IMR-90 (cell line): ENCODE measurements around the gene NOC2L. TPM values are rescaled to one million over a fixed set of nuclear protein-coding genes. Genes with fewer than 3 reads are reported as not detected.

Experiments used
- ATAC-seq: fragments of 200-7000 bp; cut with Tn5 transposase; 2 replicates; pipeline ENCODE4 v1.9.1; 2020; ENCODE audit warnings: low read depth, mild to moderate bottlenecking, moderate library complexity
- BruUV-seq: library from RNA; stranded (reverse); fragments of 400-500 nt; replicated peaks from 2 replicates; lab custom pipeline; 2021; lab: Mats Ljungman, UMichigan
- CTCF ChIA-PET: fragments of 300-600 bp; formaldehyde crosslinking; extraction: SDS; loops from one replicate; lab custom pipeline; 2021; ENCODE audit warnings: antibody characterized with exemption; lab: Yijun Ruan, JAX
- POLR2A ChIA-PET: fragments of 300-600 bp; sonication (Branson Sonifier 250); formaldehyde crosslinking; loops from one replicate; lab custom pipeline; 2022; ENCODE audit warnings: antibody characterized with exemption; ENCODE audit not compliant: unreplicated experiment; lab: Charles Lee
- DNase-seq: peaks from one replicate; pipeline ENCODE4 v3.0.0; 2013
- H2AFZ ChIP-seq: replicated peaks from 2 replicates; pipeline ENCODE3; 2013; ENCODE audit warnings: low read length, mild to moderate bottlenecking; ENCODE audit not compliant: poor library complexity
- H2AK5ac ChIP-seq: 2 replicates; pipeline ENCODE4 v1.6.1; 2013; ENCODE audit warnings: low read depth, low read length, inconsistent platforms
- H2AK9ac ChIP-seq: replicated peaks from 2 replicates; pipeline ENCODE3; 2013; ENCODE audit warnings: mild to moderate bottlenecking, low read depth, low read length, moderate library complexity; ENCODE audit not compliant: poor library complexity
- H2BK120ac ChIP-seq: 2 replicates; pipeline ENCODE4 v1.6.1; 2013; ENCODE audit warnings: low read depth, low read length, inconsistent platforms
- H2BK15ac ChIP-seq: 3 replicates; pipeline ENCODE4 v1.6.1; 2013; ENCODE audit warnings: low read depth, low read length, inconsistent platforms
- H2BK20ac ChIP-seq: 2 replicates; pipeline ENCODE4 v1.6.1; 2013; ENCODE audit warnings: low read depth, mild to moderate bottlenecking, inconsistent platforms, low read length, moderate library complexity
- H2BK5ac ChIP-seq: 2 replicates; pipeline ENCODE4 v1.6.1; 2013; ENCODE audit warnings: mild to moderate bottlenecking, low read depth, low read length, inconsistent platforms; ENCODE audit not compliant: poor library complexity, severe bottlenecking
- H3K14ac ChIP-seq: replicated peaks from 2 replicates; pipeline ENCODE4 v1.6.1; 2013; ENCODE audit warnings: low read depth, low read length, inconsistent platforms
- H3K18ac ChIP-seq: 2 replicates; pipeline ENCODE4 v1.6.1; 2013; ENCODE audit warnings: low read depth, low read length, control low read depth
- H3K23ac ChIP-seq: 2 replicates; pipeline ENCODE4 v1.6.1; 2013; ENCODE audit warnings: low read depth, low read length, inconsistent platforms
- H3K27ac ChIP-seq: 2 replicates; pipeline ENCODE4 v1.5.1; 2013; ENCODE audit warnings: mild to moderate bottlenecking, control low read depth, low read length; ENCODE audit not compliant: insufficient read depth
- H3K27me3 ChIP-seq: 2 replicates; pipeline ENCODE4 v1.6.1; 2013; ENCODE audit warnings: low read length; ENCODE audit not compliant: control insufficient read depth, insufficient read depth
- H3K36me3 ChIP-seq: 2 replicates; pipeline ENCODE4 v1.6.1; 2013; ENCODE audit warnings: low read length, mixed read lengths; ENCODE audit not compliant: control insufficient read depth, insufficient read depth
- H3K4ac ChIP-seq: 2 replicates; pipeline ENCODE4 v1.6.1; 2013; ENCODE audit warnings: low read depth, low read length, inconsistent platforms
- H3K4me1 ChIP-seq: 2 replicates; pipeline ENCODE4 v1.6.1; 2013; ENCODE audit warnings: low read length, mixed read lengths; ENCODE audit not compliant: control insufficient read depth, insufficient read depth
- H3K4me2 ChIP-seq: 2 replicates; pipeline ENCODE4 v1.6.1; 2013; ENCODE audit warnings: low read depth, mild to moderate bottlenecking, control low read depth, low read length, moderate library complexity
- H3K4me3 ChIP-seq: 2 replicates; pipeline ENCODE4 v1.5.1; 2013; ENCODE audit warnings: low read depth, mild to moderate bottlenecking, control low read depth, low read length, moderate library complexity; ENCODE audit not compliant: insufficient read depth
- H3K56ac ChIP-seq: 2 replicates; pipeline ENCODE4 v1.6.1; 2013; ENCODE audit warnings: low read length, inconsistent platforms; ENCODE audit not compliant: insufficient read depth; ENCODE audit errors: extremely low read depth
- H3K79me1 ChIP-seq, 2 experiments: 2 replicates each; pipeline ENCODE4 v1.6.1; 2013; ENCODE audit warnings: low read length in 2 of 2, inconsistent platforms in 1 of 2, low read depth in 1 of 2
- H3K9ac ChIP-seq: 2 replicates; pipeline ENCODE4 v1.6.1; 2013; ENCODE audit warnings: low read depth, low read length, control low read depth
- H3K9me1 ChIP-seq: 2 replicates; pipeline ENCODE4 v1.6.1; 2013; ENCODE audit warnings: low read length, inconsistent platforms; ENCODE audit not compliant: insufficient read depth
- H3K9me3 ChIP-seq: 2 replicates; pipeline ENCODE4 v1.6.1; 2013; ENCODE audit warnings: low read length; ENCODE audit not compliant: control insufficient read depth, insufficient read depth
- H4K20me1 ChIP-seq: 2 replicates; pipeline ENCODE4 v1.6.1; 2013; ENCODE audit warnings: low read length, inconsistent platforms; ENCODE audit not compliant: insufficient read depth
- H4K5ac ChIP-seq: 2 replicates; pipeline ENCODE4 v1.6.1; 2013; ENCODE audit warnings: mild to moderate bottlenecking, low read depth, low read length, control low read depth
- H4K8ac ChIP-seq, 2 experiments: 2 replicates each; pipeline ENCODE4 v1.6.1; 2013; ENCODE audit warnings: low read depth in 2 of 2, low read length in 2 of 2, control low read depth in 1 of 2, inconsistent platforms in 1 of 2
- H4K91ac ChIP-seq: 2 replicates; pipeline ENCODE4 v1.6.1; 2013; ENCODE audit warnings: low read depth, low read length, inconsistent platforms; ENCODE audit not compliant: insufficient read depth
- CHD1 ChIP-seq: IDR thresholded peaks from 2 replicates; pipeline ENCODE4 v1.6.1; 2012; ENCODE audit warnings: low read depth, low read length, improper control_type of control experiment
- MAFK ChIP-seq: IDR thresholded peaks from 2 replicates; pipeline ENCODE4 v1.6.1; 2012; ENCODE audit warnings: low read depth, low read length, improper control_type of control experiment
- WGBS, 2 experiments: methylation state at CpG; one replicate each; pipeline versions ENCODE4 v1.1.5 to v1.1.7; 2013; ENCODE audit warnings: missing lambda C conversion rate in 2 of 2; ENCODE audit not compliant: insufficient read length in 1 of 2; ENCODE audit errors: extremely low coverage in 2 of 2; 5-methylcytosine and 5-hydroxymethylcytosine counted together
- dilution Hi-C: fragments of 300-500 bp; cut with HindIII; formaldehyde crosslinking; loops from one replicate; pipeline ENCODE4 v1.14.3; 2018; ENCODE audit warnings: low sequenced_read_pairs; ENCODE audit not compliant: unreplicated experiment
- in situ Hi-C: fragments of 300-500 bp; cut with MboI; formaldehyde crosslinking; loops from 3 replicates; pipeline ENCODE4 v1.14.3; 2019; ENCODE audit warnings: low sequenced_read_pairs, inconsistent platforms, mixed read lengths
- intact Hi-C: fragments of 100-400 bp; cut with micrococcal nuclease; formaldehyde crosslinking; loops from 2 replicates; pipeline ENCODE4 v1.10.0; 2022
- polyA plus RNA-seq, 3 experiments: library from polyadenylated mRNA; depleted of rRNA; stranded (reverse); fragments of >200 nt; gene quantifications; 2 replicates each; pipeline ENCODE4 v1.2.3, GENCODE V29; 2012; ENCODE audit warnings: low replicate concordance in 1 of 3
- total RNA-seq: library from RNA; depleted of rRNA; stranded (reverse); fragments of >200 nt; gene quantifications from 2 replicates; pipeline ENCODE4 v1.2.3, GENCODE V29; 2012

Gene NOC2L
- total and polyA plus RNA-seq, 2 of the 4 experiments (the other 2 are of a cell fraction): 74.2 to 106 TPM

- in situ Hi-C loops (no loop called here), dilution Hi-C loops (no loop called here), intact Hi-C loops (loop anchor here (1.0 kb wide), 1 partner anchor 47 kb away; no protein-coding TSS in a partner anchor)
- H4K5ac ChIP-seq: no peak overlapping the region
- no peak overlapping the region for H2BK15ac ChIP-seq
- no peaks in the 10 kb centered on the region for H3K27me3 ChIP-seq
- no peak overlapping the region for H3K9ac ChIP-seq
- POLR2A ChIA-PET: no interaction called here
- H3K18ac ChIP-seq: no peak overlapping the region
- ATAC-seq: no peak
- H4K20me1 ChIP-seq: peaks cover 17% of the 10 kb centered on the region
- no peak overlapping the region for H2AK5ac ChIP-seq
- H3K27ac ChIP-seq: no peak overlapping the region
- no peak overlapping the region for H2BK20ac ChIP-seq
- no peak for DNase-seq
- no peak overlapping the region for H2BK5ac ChIP-seq
- no peak overlapping the region for H3K4me3 ChIP-seq
- no peak overlapping the region for H4K91ac ChIP-seq
- no peak overlapping the region for H3K14ac ChIP-seq
- no TSS peak for BruUV-seq
- no peak overlapping the region for H3K23ac ChIP-seq
- no peak for TF ChIP-seq MAFK
- no peak for TF ChIP-seq CHD1
- 89% methylated on average over 7 of the region's 23 CpGs; no CpG with 5 or more reads in 1 of the 2 experiments for WGBS, 2 experiments
- peaks cover 7% of the 10 kb centered on the region for H3K9me1 ChIP-seq
- no peak overlapping the region for H2BK120ac ChIP-seq
- peaks cover 85% of the 10 kb centered on the region for H3K36me3 ChIP-seq
- no peaks in the 10 kb centered on the region for H3K9me3 ChIP-seq
- no peak overlapping the region for H3K4ac ChIP-seq
- peaks cover 9 to 25% of the 10 kb centered on the region in 2 experiments for H3K79me1 ChIP-seq
- H4K8ac ChIP-seq: no peak overlapping the region
- H2AK9ac ChIP-seq: no peak overlapping the region
- no peak overlapping the region for H2AFZ ChIP-seq
- CTCF ChIA-PET: no interaction called here
- H3K4me2 ChIP-seq: no peak overlapping the region
- H3K56ac ChIP-seq: no peak overlapping the region
- H3K4me1 ChIP-seq: no peaks in the 10 kb centered on the region
Observed at GRCh38 chr1:950881-951280, 8.2 kb downstream of the NOC2L start.
